T-helper 17 cell (primary cell): Measurements from ENCODE around the gene KRT86. TPM values are rescaled to one million over a fixed set of nuclear protein-coding genes. Genes with fewer than 3 reads are reported as not detected.
A peak's percentile ranks its signal among the peaks of the same experiment; 100 is the strongest.
"Not testable (repeated sequence)": the region's sequence is repeated elsewhere in the genome, so short reads cannot be mapped to it uniquely, and the experiment has no call there.

Experiments used
- ATAC-seq: fragments of 150-1000 bp; cut with Tn5 transposase; 2 replicates; pipeline ENCODE4 v1.10.0; 2021; ENCODE audit warnings: mild to moderate bottlenecking, moderate library complexity
- DNase-seq, 3 donors: peaks; one replicate each; pipeline versions ENCODE4 v3.0.0 to v3.0.0-alpha.2; 2020 to 2021
- H3K9me3 ChIP-seq: one replicate; pipeline ENCODE4 v1.7.0; 2013; ENCODE audit warnings: low read length, mild to moderate bottlenecking; ENCODE audit not compliant: control insufficient read depth, poor library complexity, severe bottlenecking
- H3K27ac Mint-ChIP-seq: one replicate; pipeline ENCODE4 v1.8.0; 2022; ENCODE audit warnings: mild to moderate bottlenecking, moderate library complexity, mixed read lengths
- H3K27me3 Mint-ChIP-seq: one replicate; pipeline ENCODE4 v1.8.0; 2022; ENCODE audit warnings: mixed read lengths
- H3K36me3 Mint-ChIP-seq: one replicate; pipeline ENCODE4 v1.8.0; 2022; ENCODE audit warnings: low read depth, mixed read lengths
- H3K4me1 Mint-ChIP-seq: one replicate; pipeline ENCODE4 v1.8.0; 2022; ENCODE audit warnings: mild to moderate bottlenecking, mixed read lengths
- H3K4me3 Mint-ChIP-seq: one replicate; pipeline ENCODE4 v1.8.0; 2022; ENCODE audit warnings: mild to moderate bottlenecking, moderate library complexity, mixed read lengths
- total RNA-seq, 4 donors: library from RNA in 2 of 4; stranded (reverse) in 2 of 4; gene quantifications; one replicate each; pipeline ENCODE4 v1.2.3 and lab custom pipeline; 2022 to 2026

The KRT86 gene
- total RNA-seq, 2 donors from 2014 or later: 0.21 TPM; not detected in 1

- no peaks in the 10 kb centered on the region for H3K9me3 ChIP-seq
- Mint-ChIP-seq H3K4me1 (peaks cover 5% of the 10 kb centered on the region), H3K36me3 (peaks cover 15% of the 10 kb centered on the region), H3K27ac (no peak overlapping the region), H3K4me3 (peak overlapping the region; percentile 57), H3K27me3 (peaks cover 69% of the 10 kb centered on the region)
- DNase-seq (no peak), ATAC-seq (no peak)
Observed at GRCh38 chr12:52233462-52234207, 40.8 kb upstream of the KRT86 start.

GRCh38 chr12:52234223-52234810 is 40.1 kb upstream of the KRT86 start:
- Mint-ChIP-seq H3K27me3 (peaks cover 62% of the 10 kb centered on the region), H3K4me3 (no peak overlapping the region), H3K4me1 (peaks cover 5% of the 10 kb centered on the region), H3K36me3 (peaks cover 15% of the 10 kb centered on the region), H3K27ac (no peak overlapping the region)
- no peak for DNase-seq
- no peaks in the 10 kb centered on the region for H3K9me3 ChIP-seq
- ATAC-seq: no peak

- H3K9me3 ChIP-seq: no peaks in the 10 kb centered on the region
- ATAC-seq (no peak), DNase-seq (no peak)
- H3K36me3 Mint-ChIP-seq: peaks cover 13% of the 10 kb centered on the region
- H3K4me3 Mint-ChIP-seq: no peak overlapping the region
- peak overlapping the region; percentile 24 for H3K27ac Mint-ChIP-seq
- peaks cover 54% of the 10 kb centered on the region for H3K27me3 Mint-ChIP-seq
- peaks cover 5% of the 10 kb centered on the region for H3K4me1 Mint-ChIP-seq
Observed at GRCh38 chr12:52235001-52235764, 39.3 kb upstream of the KRT86 start.

GRCh38 chr12:52235822-52236361 is 38.6 kb upstream of the KRT86 start:
- Mint-ChIP-seq H3K4me3 (no peak overlapping the region), H3K27ac (peak overlapping the region; percentile 24), H3K27me3 (peaks cover 49% of the 10 kb centered on the region), H3K4me1 (peaks cover 5% of the 10 kb centered on the region), H3K36me3 (peaks cover 13% of the 10 kb centered on the region)
- no peak for DNase-seq
- no peaks in the 10 kb centered on the region for H3K9me3 ChIP-seq
- no peak for ATAC-seq

GRCh38 chr12:52236386-52237050 is 37.9 kb upstream of the KRT86 start:
- DNase-seq: no peak
- no peaks in the 10 kb centered on the region for H3K9me3 ChIP-seq
- Mint-ChIP-seq H3K27me3 (peaks cover 43% of the 10 kb centered on the region), H3K27ac (no peak overlapping the region), H3K4me1 (peaks cover 5% of the 10 kb centered on the region), H3K36me3 (peaks cover 8% of the 10 kb centered on the region), H3K4me3 (no peak overlapping the region)
- ATAC-seq: no peak

- H3K4me3 Mint-ChIP-seq: no peak overlapping the region
- no peak overlapping the region for H3K27ac Mint-ChIP-seq
- DNase-seq (no peak), ATAC-seq (no peak)
- H3K36me3 Mint-ChIP-seq: peaks cover 6% of the 10 kb centered on the region
- peaks cover 5% of the 10 kb centered on the region for H3K4me1 Mint-ChIP-seq
- peaks cover 30% of the 10 kb centered on the region for H3K27me3 Mint-ChIP-seq
- no peaks in the 10 kb centered on the region for H3K9me3 ChIP-seq
Observed at GRCh38 chr12:52238207-52238840, 36.1 kb upstream of the KRT86 start.

- Mint-ChIP-seq H3K27me3 (peaks cover 29% of the 10 kb centered on the region), H3K27ac (peak overlapping the region; percentile 49), H3K4me3 (no peak overlapping the region), H3K36me3 (peaks cover 6% of the 10 kb centered on the region), H3K4me1 (peaks cover 10% of the 10 kb centered on the region)
- H3K9me3 ChIP-seq: no peaks in the 10 kb centered on the region
- ATAC-seq: no peak
- no peak for DNase-seq
Observed at GRCh38 chr12:52238916-52239646, 35.4 kb upstream of the KRT86 start.

GRCh38 chr12:52239767-52240166 is 34.7 kb upstream of the KRT86 start:
- Mint-ChIP-seq H3K4me1 (peaks cover 15% of the 10 kb centered on the region), H3K36me3 (peaks cover 3% of the 10 kb centered on the region), H3K27ac (peak overlapping the region; percentile 49), H3K4me3 (no peak overlapping the region), H3K27me3 (peaks cover 23% of the 10 kb centered on the region)
- H3K9me3 ChIP-seq: no peaks in the 10 kb centered on the region
- ATAC-seq: no peak
- no peak for DNase-seq

- peaks cover 19% of the 10 kb centered on the region for H3K27me3 Mint-ChIP-seq
- H3K4me1 Mint-ChIP-seq: peaks cover 16% of the 10 kb centered on the region
- not testable (repeated sequence) for DNase-seq, H3K4me3 Mint-ChIP-seq, H3K9me3 ChIP-seq, H3K36me3 Mint-ChIP-seq, ATAC-seq
- H3K27ac Mint-ChIP-seq: peak overlapping the region; percentile 49
Observed at GRCh38 chr12:52240247-52240646, 34.2 kb upstream of the KRT86 start.

- no peak for ATAC-seq
- H3K4me3 Mint-ChIP-seq: no peak overlapping the region
- no peak overlapping the region for H3K27ac Mint-ChIP-seq
- H3K36me3 Mint-ChIP-seq: no peaks in the 10 kb centered on the region
- H3K9me3 ChIP-seq: no peaks in the 10 kb centered on the region
- peaks cover 24% of the 10 kb centered on the region for H3K4me1 Mint-ChIP-seq
- no peak for DNase-seq
- peaks cover 11% of the 10 kb centered on the region for H3K27me3 Mint-ChIP-seq
Observed at GRCh38 chr12:52241205-52241842, 33.1 kb upstream of the KRT86 start.

- Mint-ChIP-seq H3K27me3 (peaks cover 11% of the 10 kb centered on the region), H3K4me1 (peaks cover 32% of the 10 kb centered on the region), H3K27ac (peak overlapping the region; percentile 86), H3K4me3 (no peak overlapping the region), H3K36me3 (no peaks in the 10 kb centered on the region)
- H3K9me3 ChIP-seq: no peaks in the 10 kb centered on the region
- ATAC-seq (no peak), DNase-seq (no peak)
Observed at GRCh38 chr12:52242442-52243258, 31.8 kb upstream of the KRT86 start.
